IMR-90 (cell line): ENCODE data around the gene TNNI2. TPM values are rescaled to one million over a fixed set of nuclear protein-coding genes. Genes with fewer than 3 reads are reported as not detected.

Experiments
- ATAC-seq: fragments of 200-7000 bp; cut with Tn5 transposase; 2 replicates; pipeline ENCODE4 v1.9.1; 2020; ENCODE audit warnings: low read depth, mild to moderate bottlenecking, moderate library complexity
- BruUV-seq: library from RNA; stranded (reverse); fragments of 400-500 nt; replicated peaks from 2 replicates; lab custom pipeline; 2021; lab: Mats Ljungman, UMichigan
- CTCF ChIA-PET: fragments of 300-600 bp; formaldehyde crosslinking; extraction: SDS; loops from one replicate; lab custom pipeline; 2021; ENCODE audit warnings: antibody characterized with exemption; lab: Yijun Ruan, JAX
- POLR2A ChIA-PET: fragments of 300-600 bp; sonication (Branson Sonifier 250); formaldehyde crosslinking; loops from one replicate; lab custom pipeline; 2022; ENCODE audit warnings: antibody characterized with exemption; ENCODE audit not compliant: unreplicated experiment; lab: Charles Lee
- DNase-seq: peaks from one replicate; pipeline ENCODE4 v3.0.0; 2013
- H2AFZ ChIP-seq: replicated peaks from 2 replicates; pipeline ENCODE3; 2013; ENCODE audit warnings: low read length, mild to moderate bottlenecking; ENCODE audit not compliant: poor library complexity
- H2AK5ac ChIP-seq: 2 replicates; pipeline ENCODE4 v1.6.1; 2013; ENCODE audit warnings: low read depth, low read length, inconsistent platforms
- H2AK9ac ChIP-seq: replicated peaks from 2 replicates; pipeline ENCODE3; 2013; ENCODE audit warnings: mild to moderate bottlenecking, low read depth, low read length, moderate library complexity; ENCODE audit not compliant: poor library complexity
- H2BK120ac ChIP-seq: 2 replicates; pipeline ENCODE4 v1.6.1; 2013; ENCODE audit warnings: low read depth, low read length, inconsistent platforms
- H2BK15ac ChIP-seq: 3 replicates; pipeline ENCODE4 v1.6.1; 2013; ENCODE audit warnings: low read depth, low read length, inconsistent platforms
- H2BK20ac ChIP-seq: 2 replicates; pipeline ENCODE4 v1.6.1; 2013; ENCODE audit warnings: low read depth, mild to moderate bottlenecking, inconsistent platforms, low read length, moderate library complexity
- H2BK5ac ChIP-seq: 2 replicates; pipeline ENCODE4 v1.6.1; 2013; ENCODE audit warnings: mild to moderate bottlenecking, low read depth, low read length, inconsistent platforms; ENCODE audit not compliant: poor library complexity, severe bottlenecking
- H3K14ac ChIP-seq: replicated peaks from 2 replicates; pipeline ENCODE4 v1.6.1; 2013; ENCODE audit warnings: low read depth, low read length, inconsistent platforms
- H3K18ac ChIP-seq: 2 replicates; pipeline ENCODE4 v1.6.1; 2013; ENCODE audit warnings: low read depth, low read length, control low read depth
- H3K23ac ChIP-seq: 2 replicates; pipeline ENCODE4 v1.6.1; 2013; ENCODE audit warnings: low read depth, low read length, inconsistent platforms
- H3K27ac ChIP-seq: 2 replicates; pipeline ENCODE4 v1.5.1; 2013; ENCODE audit warnings: mild to moderate bottlenecking, control low read depth, low read length; ENCODE audit not compliant: insufficient read depth
- H3K27me3 ChIP-seq: 2 replicates; pipeline ENCODE4 v1.6.1; 2013; ENCODE audit warnings: low read length; ENCODE audit not compliant: control insufficient read depth, insufficient read depth
- H3K36me3 ChIP-seq: 2 replicates; pipeline ENCODE4 v1.6.1; 2013; ENCODE audit warnings: low read length, mixed read lengths; ENCODE audit not compliant: control insufficient read depth, insufficient read depth
- H3K4ac ChIP-seq: 2 replicates; pipeline ENCODE4 v1.6.1; 2013; ENCODE audit warnings: low read depth, low read length, inconsistent platforms
- H3K4me1 ChIP-seq: 2 replicates; pipeline ENCODE4 v1.6.1; 2013; ENCODE audit warnings: low read length, mixed read lengths; ENCODE audit not compliant: control insufficient read depth, insufficient read depth
- H3K4me2 ChIP-seq: 2 replicates; pipeline ENCODE4 v1.6.1; 2013; ENCODE audit warnings: low read depth, mild to moderate bottlenecking, control low read depth, low read length, moderate library complexity
- H3K4me3 ChIP-seq: 2 replicates; pipeline ENCODE4 v1.5.1; 2013; ENCODE audit warnings: low read depth, mild to moderate bottlenecking, control low read depth, low read length, moderate library complexity; ENCODE audit not compliant: insufficient read depth
- H3K56ac ChIP-seq: 2 replicates; pipeline ENCODE4 v1.6.1; 2013; ENCODE audit warnings: low read length, inconsistent platforms; ENCODE audit not compliant: insufficient read depth; ENCODE audit errors: extremely low read depth
- H3K79me1 ChIP-seq, 2 experiments: 2 replicates each; pipeline ENCODE4 v1.6.1; 2013; ENCODE audit warnings: low read length in 2 of 2, inconsistent platforms in 1 of 2, low read depth in 1 of 2
- H3K9ac ChIP-seq: 2 replicates; pipeline ENCODE4 v1.6.1; 2013; ENCODE audit warnings: low read depth, low read length, control low read depth
- H3K9me1 ChIP-seq: 2 replicates; pipeline ENCODE4 v1.6.1; 2013; ENCODE audit warnings: low read length, inconsistent platforms; ENCODE audit not compliant: insufficient read depth
- H3K9me3 ChIP-seq: 2 replicates; pipeline ENCODE4 v1.6.1; 2013; ENCODE audit warnings: low read length; ENCODE audit not compliant: control insufficient read depth, insufficient read depth
- H4K20me1 ChIP-seq: 2 replicates; pipeline ENCODE4 v1.6.1; 2013; ENCODE audit warnings: low read length, inconsistent platforms; ENCODE audit not compliant: insufficient read depth
- H4K5ac ChIP-seq: 2 replicates; pipeline ENCODE4 v1.6.1; 2013; ENCODE audit warnings: mild to moderate bottlenecking, low read depth, low read length, control low read depth
- H4K8ac ChIP-seq, 2 experiments: 2 replicates each; pipeline ENCODE4 v1.6.1; 2013; ENCODE audit warnings: low read depth in 2 of 2, low read length in 2 of 2, control low read depth in 1 of 2, inconsistent platforms in 1 of 2
- H4K91ac ChIP-seq: 2 replicates; pipeline ENCODE4 v1.6.1; 2013; ENCODE audit warnings: low read depth, low read length, inconsistent platforms; ENCODE audit not compliant: insufficient read depth
- MXI1 ChIP-seq: IDR thresholded peaks from 2 replicates; pipeline ENCODE4 v1.6.1; 2012; ENCODE audit warnings: low read depth, mild to moderate bottlenecking, low read length, moderate library complexity, borderline replicate concordance
- NFE2L2 ChIP-seq: fragments of 150-350 bp; IDR thresholded peaks from 2 replicates; pipeline ENCODE4 v1.6.1; 2016; ENCODE audit warnings: low read depth, mild to moderate bottlenecking, low read length
- SMC3 ChIP-seq: fragments of 150-350 bp; IDR thresholded peaks from 2 replicates; pipeline ENCODE4 v1.6.1; 2016; ENCODE audit warnings: low read depth, mild to moderate bottlenecking, antibody characterized with exemption, low read length, moderate library complexity
- USF2 ChIP-seq: fragments of 150-350 bp; IDR thresholded peaks from 2 replicates; pipeline ENCODE4 v1.6.1; 2017; ENCODE audit warnings: mild to moderate bottlenecking, antibody characterized with exemption, low read length, low read depth
- WGBS, 2 experiments: methylation state at CpG; one replicate each; pipeline versions ENCODE4 v1.1.5 to v1.1.7; 2013; ENCODE audit warnings: missing lambda C conversion rate in 2 of 2; ENCODE audit not compliant: insufficient read length in 1 of 2; ENCODE audit errors: extremely low coverage in 2 of 2; 5-methylcytosine and 5-hydroxymethylcytosine counted together
- dilution Hi-C: fragments of 300-500 bp; cut with HindIII; formaldehyde crosslinking; loops from one replicate; pipeline ENCODE4 v1.14.3; 2018; ENCODE audit warnings: low sequenced_read_pairs; ENCODE audit not compliant: unreplicated experiment
- in situ Hi-C: fragments of 300-500 bp; cut with MboI; formaldehyde crosslinking; loops from 3 replicates; pipeline ENCODE4 v1.14.3; 2019; ENCODE audit warnings: low sequenced_read_pairs, inconsistent platforms, mixed read lengths
- intact Hi-C: fragments of 100-400 bp; cut with micrococcal nuclease; formaldehyde crosslinking; loops from 2 replicates; pipeline ENCODE4 v1.10.0; 2022
- polyA plus RNA-seq, 3 experiments: library from polyadenylated mRNA; depleted of rRNA; stranded (reverse); fragments of >200 nt; gene quantifications; 2 replicates each; pipeline ENCODE4 v1.2.3, GENCODE V29; 2012; ENCODE audit warnings: low replicate concordance in 1 of 3
- total RNA-seq: library from RNA; depleted of rRNA; stranded (reverse); fragments of >200 nt; gene quantifications from 2 replicates; pipeline ENCODE4 v1.2.3, GENCODE V29; 2012
- TF ChIP-seq, protein P1 (sequence below): conservative IDR thresholded peaks from 2 replicates; pipeline ENCODE4 v1.5.1; 2012; ENCODE audit warnings: mild to moderate bottlenecking, low read depth, low read length, improper control_type of control experiment

TNNI2 gene
- total and polyA plus RNA-seq, 2 of the 4 experiments (the other 2 are of a cell fraction) = not detected

DNA sequence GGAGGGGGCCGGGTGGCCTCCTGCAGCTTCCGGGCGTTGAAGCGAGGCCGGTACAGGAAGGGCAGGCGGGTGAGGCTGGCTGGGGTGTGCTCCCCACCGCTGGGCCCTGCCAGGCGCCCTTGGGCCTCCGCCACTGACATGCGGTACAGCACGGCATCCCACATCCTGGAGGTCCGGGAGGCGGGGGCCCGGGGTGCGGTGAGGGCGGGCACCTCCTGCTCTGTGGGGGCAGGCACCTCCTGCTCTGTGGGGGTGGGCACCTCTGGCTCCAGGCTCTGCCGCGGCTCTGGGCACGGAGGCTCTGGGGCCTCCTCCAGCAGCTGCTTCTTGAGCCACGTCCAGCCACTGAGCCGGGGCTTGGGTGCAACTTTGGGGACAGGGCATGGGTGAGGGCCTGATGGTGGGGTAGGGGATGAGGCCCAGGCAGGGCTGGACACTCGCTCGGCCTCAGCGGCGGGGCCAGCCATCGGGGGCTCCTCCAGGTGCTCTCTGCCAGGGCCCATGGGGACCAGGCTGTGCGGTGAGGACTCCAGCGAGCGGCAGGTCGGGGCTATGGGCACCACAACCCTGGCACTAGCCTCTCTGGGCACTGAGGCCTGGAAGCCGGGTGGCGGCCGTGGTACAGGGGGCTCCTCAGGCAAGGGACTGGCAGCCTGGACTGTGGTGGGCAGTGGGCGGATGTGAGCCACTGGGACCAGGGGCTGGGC is 50.6 kb downstream of the TNNI2 start:
- no TSS peak for BruUV-seq
- dilution Hi-C loops = no loop called here

More for the DNA sequence above, 50.6 kb downstream of the TNNI2 start:
- Histone ChIP-seq H3K23ac (no peak overlapping the region), H2BK120ac (no peak overlapping the region), H3K14ac (no peak overlapping the region), H3K4me3 (no peak overlapping the region), H4K8ac (no peak overlapping the region), H2BK20ac (no peak overlapping the region), H4K5ac (no peak overlapping the region), H3K79me1 (no peaks in the 10 kb centered on the region), H4K20me1 (no peaks in the 10 kb centered on the region), H3K36me3 (no peaks in the 10 kb centered on the region), H3K9me1 (no peaks in the 10 kb centered on the region), H4K91ac (no peak overlapping the region), H3K18ac (no peak overlapping the region), H2AFZ (no peak overlapping the region), H3K4ac (no peak overlapping the region), H3K27me3 (peaks cover 25% of the 10 kb centered on the region), H2BK15ac (no peak overlapping the region), H3K27ac (no peak overlapping the region), H3K9ac (no peak overlapping the region), H3K4me1 (no peaks in the 10 kb centered on the region), H2AK5ac (no peak overlapping the region), H3K4me2 (no peak overlapping the region), H2AK9ac (no peak overlapping the region), H3K56ac (no peak overlapping the region), H3K9me3 (no peaks in the 10 kb centered on the region), H2BK5ac (no peak overlapping the region)
- no peak for TF ChIP-seq NFE2L2
- TF ChIP-seq, protein P1, sequence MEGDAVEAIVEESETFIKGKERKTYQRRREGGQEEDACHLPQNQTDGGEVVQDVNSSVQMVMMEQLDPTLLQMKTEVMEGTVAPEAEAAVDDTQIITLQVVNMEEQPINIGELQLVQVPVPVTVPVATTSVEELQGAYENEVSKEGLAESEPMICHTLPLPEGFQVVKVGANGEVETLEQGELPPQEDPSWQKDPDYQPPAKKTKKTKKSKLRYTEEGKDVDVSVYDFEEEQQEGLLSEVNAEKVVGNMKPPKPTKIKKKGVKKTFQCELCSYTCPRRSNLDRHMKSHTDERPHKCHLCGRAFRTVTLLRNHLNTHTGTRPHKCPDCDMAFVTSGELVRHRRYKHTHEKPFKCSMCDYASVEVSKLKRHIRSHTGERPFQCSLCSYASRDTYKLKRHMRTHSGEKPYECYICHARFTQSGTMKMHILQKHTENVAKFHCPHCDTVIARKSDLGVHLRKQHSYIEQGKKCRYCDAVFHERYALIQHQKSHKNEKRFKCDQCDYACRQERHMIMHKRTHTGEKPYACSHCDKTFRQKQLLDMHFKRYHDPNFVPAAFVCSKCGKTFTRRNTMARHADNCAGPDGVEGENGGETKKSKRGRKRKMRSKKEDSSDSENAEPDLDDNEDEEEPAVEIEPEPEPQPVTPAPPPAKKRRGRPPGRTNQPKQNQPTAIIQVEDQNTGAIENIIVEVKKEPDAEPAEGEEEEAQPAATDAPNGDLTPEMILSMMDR = no peak
- TF ChIP-seq MXI1 = no peak
- TF ChIP-seq SMC3 = no peak
- no peak for TF ChIP-seq USF2
- POLR2A ChIA-PET = no interaction called here
- CTCF ChIA-PET = no interaction called here
- DNase-seq (no peak), ATAC-seq (no peak)
- in situ Hi-C loops (no loop called here), intact Hi-C loops (no loop called here)
- 56% methylated on average over 4 of the region's 34 CpGs; no CpG with 5 or more reads in 1 of the 2 experiments for WGBS, 2 experiments
